GM19438 (cell line): ENCODE results near the gene SF1.

Experiments
- ATAC-seq: cut with Tn5 transposase; IDR thresholded peaks from one replicate; pipeline ENCODE4 v1.9.1; 2021; ENCODE audit warnings: low read depth; ENCODE audit not compliant: unreplicated experiment

SF1 gene

GRCh38 chr11:64750361-64751054, 27.8 kb downstream of the SF1 start:
- ATAC-seq, result no peak

GRCh38 chr11:64747961-64748665, 30.2 kb downstream of the SF1 start:
- no peak for ATAC-seq

- ATAC-seq, result no peak
Measured at GRCh38 chr11:64746486-64746885, 31.9 kb downstream of the SF1 start.

GRCh38 chr11:64745521-64746328, 32.6 kb downstream of the SF1 start:
- ATAC-seq, result peak; percentile 42

GRCh38 chr11:64745189-64745520, 33.2 kb downstream of the SF1 start:
- peak; percentile 18 for ATAC-seq

GRCh38 chr11:64744544-64745188, 33.7 kb downstream of the SF1 start:
- ATAC-seq, result no peak

GRCh38 chr11:64743591-64744543, 34.5 kb downstream of the SF1 start, which contains the start of gene RASGRP2:
TSS of gene RASGRP2 (minus strand) at chr11:64744142. CDS start at chr11:64742866, 1,276 bp downstream.
- ATAC-seq, result no peak

GRCh38 chr11:64742889-64743590, 35.3 kb downstream of the SF1 start:
- ATAC-seq, result no peak

GRCh38 chr11:64742087-64742888, 36.1 kb downstream of the SF1 start:
- no peak for ATAC-seq

- ATAC-seq, result no peak
Measured at GRCh38 chr11:64741375-64742086, 36.8 kb downstream of the SF1 start.

GRCh38 chr11:64739871-64740270, 38.5 kb downstream of the SF1 start:
- ATAC-seq, result no peak

GRCh38 chr11:64736654-64737053, 41.7 kb downstream of the SF1 start:
- no peak for ATAC-seq

- ATAC-seq, result no peak
Measured at GRCh38 chr11:64735725-64736259, 42.5 kb downstream of the SF1 start.

GRCh38 chr11:64734811-64735724, 43.3 kb downstream of the SF1 start:
- no peak for ATAC-seq

GRCh38 chr11:64731601-64732000, 46.7 kb downstream of the SF1 start:
- no peak for ATAC-seq

- no peak for ATAC-seq
Measured at GRCh38 chr11:64729851-64730382, 48.4 kb downstream of the SF1 start.
